Measurements from ENCODE around the gene OXER1. TPM values are rescaled to one million over a fixed set of nuclear protein-coding genes. Genes with fewer than 3 reads are reported as not detected.

Gene OXER1, protein sequence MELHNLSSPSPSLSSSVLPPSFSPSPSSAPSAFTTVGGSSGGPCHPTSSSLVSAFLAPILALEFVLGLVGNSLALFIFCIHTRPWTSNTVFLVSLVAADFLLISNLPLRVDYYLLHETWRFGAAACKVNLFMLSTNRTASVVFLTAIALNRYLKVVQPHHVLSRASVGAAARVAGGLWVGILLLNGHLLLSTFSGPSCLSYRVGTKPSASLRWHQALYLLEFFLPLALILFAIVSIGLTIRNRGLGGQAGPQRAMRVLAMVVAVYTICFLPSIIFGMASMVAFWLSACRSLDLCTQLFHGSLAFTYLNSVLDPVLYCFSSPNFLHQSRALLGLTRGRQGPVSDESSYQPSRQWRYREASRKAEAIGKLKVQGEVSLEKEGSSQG
- 1 to 10 TPM in 2 of 4 donors, under 1 TPM in 1, not detected in 1; 0.84 to 2.5 (median 1.7) TPM for total RNA-seq

DNA sequence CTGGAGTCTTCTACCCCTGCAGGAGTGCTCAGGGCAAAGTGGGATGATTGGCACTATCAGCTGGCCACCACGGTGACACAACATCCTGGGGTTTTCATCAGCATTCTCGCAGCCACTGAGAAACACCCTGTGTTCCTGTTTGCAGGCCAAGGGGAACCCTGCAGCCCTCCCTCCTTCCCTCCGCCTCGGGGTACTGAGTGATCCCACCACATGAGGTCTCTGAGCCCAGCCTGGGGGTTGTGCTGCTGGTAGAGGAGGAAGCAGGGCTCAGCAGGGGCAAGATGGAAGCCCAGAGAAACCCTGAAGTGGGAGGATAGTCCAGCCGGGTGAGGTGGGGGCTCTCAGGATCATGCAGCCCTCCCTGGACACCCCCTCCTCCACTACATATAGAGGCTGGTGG lies at the start of gene OXER1:
Gene OXER1, minus strand, starts transcription at position 40 of the 400 bp plus-strand sequence. CDS start 73 bp downstream, outside the sequence.
- H3K4me3 ChIP-seq (ENCODE audit: low read depth, poor library complexity, severe bottlenecking) = no peak within 1 kb of the TSS
- TF ChIP-seq POLR2A (IDR thresholded peaks at IDR 0.05) = no peak
- TF ChIP-seq, protein P1, sequence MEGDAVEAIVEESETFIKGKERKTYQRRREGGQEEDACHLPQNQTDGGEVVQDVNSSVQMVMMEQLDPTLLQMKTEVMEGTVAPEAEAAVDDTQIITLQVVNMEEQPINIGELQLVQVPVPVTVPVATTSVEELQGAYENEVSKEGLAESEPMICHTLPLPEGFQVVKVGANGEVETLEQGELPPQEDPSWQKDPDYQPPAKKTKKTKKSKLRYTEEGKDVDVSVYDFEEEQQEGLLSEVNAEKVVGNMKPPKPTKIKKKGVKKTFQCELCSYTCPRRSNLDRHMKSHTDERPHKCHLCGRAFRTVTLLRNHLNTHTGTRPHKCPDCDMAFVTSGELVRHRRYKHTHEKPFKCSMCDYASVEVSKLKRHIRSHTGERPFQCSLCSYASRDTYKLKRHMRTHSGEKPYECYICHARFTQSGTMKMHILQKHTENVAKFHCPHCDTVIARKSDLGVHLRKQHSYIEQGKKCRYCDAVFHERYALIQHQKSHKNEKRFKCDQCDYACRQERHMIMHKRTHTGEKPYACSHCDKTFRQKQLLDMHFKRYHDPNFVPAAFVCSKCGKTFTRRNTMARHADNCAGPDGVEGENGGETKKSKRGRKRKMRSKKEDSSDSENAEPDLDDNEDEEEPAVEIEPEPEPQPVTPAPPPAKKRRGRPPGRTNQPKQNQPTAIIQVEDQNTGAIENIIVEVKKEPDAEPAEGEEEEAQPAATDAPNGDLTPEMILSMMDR (IDR thresholded peaks at IDR 0.05) = no peak
- intact Hi-C loops (cut with DNase I; ENCODE audit: low total_unique reads) = no loop called here
- DNase-seq (ENCODE audit: low spot score in 2 of 2) = no peak
- WGBS, 2 donors = 76 to 83% methylated on average over 5 of the region's 5 CpGs

DNA sequence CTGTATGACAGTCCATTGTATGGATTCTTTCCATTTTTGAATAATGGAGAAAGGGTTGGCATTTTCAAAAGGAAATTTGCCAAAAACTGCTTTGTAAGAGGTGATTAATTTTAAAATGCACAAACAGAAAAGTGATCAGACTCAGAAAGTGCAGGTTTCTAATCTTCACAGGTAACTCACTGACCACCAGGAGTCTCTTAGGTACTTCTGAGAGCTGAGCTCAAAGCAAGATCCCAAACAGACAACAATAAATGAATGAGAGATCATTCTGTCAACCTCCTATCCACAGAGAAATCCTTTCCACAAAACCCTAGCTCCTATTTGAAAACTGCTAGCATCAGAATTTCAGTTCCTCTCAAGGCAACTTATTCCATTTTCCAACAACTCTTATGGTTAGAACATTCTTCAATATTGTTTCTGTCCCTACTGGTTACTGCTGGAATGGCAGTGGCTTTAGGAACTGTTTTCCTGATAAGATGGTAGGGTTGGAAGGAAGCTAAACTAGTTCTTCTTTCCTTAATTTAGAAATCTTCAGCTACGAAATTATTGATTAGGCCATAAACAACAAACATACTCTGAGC lies 49.1 kb upstream of the OXER1 start:
- peak in 1 of 2 donors; percentile 43 for DNase-seq (ENCODE audit: low spot score in 2 of 2)
- no peak overlapping the region for H3K4me3 ChIP-seq (ENCODE audit: low read depth, poor library complexity, severe bottlenecking)
- 0 to 28% methylated on average over 1 of the region's 1 CpG for WGBS, 2 donors
- TF ChIP-seq POLR2A (IDR thresholded peaks at IDR 0.05) = no peak
- TF ChIP-seq, protein P1 (IDR thresholded peaks at IDR 0.05) = no peak
- intact Hi-C loops (cut with DNase I; ENCODE audit: low total_unique reads) = no loop called here

DNA sequence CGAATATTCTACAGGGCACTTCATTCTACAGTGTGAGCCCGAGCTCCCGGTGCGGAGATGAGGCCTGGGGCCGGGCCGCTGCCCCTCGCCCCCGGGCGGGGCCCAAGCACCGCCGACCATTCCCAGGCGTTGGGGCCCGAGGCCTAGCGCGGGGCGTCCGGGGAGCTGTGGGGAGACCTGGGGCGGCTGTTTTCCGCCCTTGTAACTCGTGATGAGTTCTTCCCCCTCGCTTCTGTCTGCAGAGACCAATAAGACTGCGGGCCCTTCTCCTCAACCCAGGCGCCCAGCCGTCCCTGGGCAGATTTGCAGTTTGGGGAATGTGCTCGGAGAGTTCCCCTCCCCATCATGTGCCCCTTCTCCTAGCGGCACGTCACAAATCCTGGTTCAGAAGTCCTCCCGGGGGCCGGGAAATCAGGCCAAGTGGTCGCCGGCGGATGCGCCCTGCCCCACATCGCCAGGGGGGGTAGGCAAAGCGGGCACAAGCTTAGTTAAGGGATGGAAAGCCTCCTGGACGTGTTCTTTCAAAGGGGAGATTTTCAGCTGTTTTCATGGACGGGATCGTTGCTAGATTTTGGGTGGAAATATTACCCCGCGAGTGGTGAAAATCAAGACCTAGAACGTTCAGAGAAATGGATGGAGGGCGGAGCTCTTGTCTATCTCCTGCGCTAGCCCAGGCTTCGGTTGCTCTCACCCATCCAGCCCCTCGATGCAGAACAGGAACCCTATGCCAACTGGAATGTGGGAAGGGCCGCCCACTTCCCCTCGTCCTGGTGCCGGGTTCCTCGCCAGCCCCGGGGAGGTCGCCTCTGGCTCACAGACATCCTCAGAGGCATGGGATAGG lies 47.3 kb upstream of the OXER1 start:
- WGBS, 2 donors = 1 to 3% methylated on average over 28 to 40 of the region's 51 CpGs
- H3K4me3 ChIP-seq (ENCODE audit: low read depth, poor library complexity, severe bottlenecking) = peak overlapping the region; percentile 73
- intact Hi-C loops (cut with DNase I; ENCODE audit: low total_unique reads) = no loop called here
- TF ChIP-seq, protein P1 (IDR thresholded peaks at IDR 0.05) = no peak
- TF ChIP-seq POLR2A (IDR thresholded peaks at IDR 0.05) = no peak
- peak; percentile 63 to 94 for DNase-seq (ENCODE audit: low spot score in 2 of 2)

DNA sequence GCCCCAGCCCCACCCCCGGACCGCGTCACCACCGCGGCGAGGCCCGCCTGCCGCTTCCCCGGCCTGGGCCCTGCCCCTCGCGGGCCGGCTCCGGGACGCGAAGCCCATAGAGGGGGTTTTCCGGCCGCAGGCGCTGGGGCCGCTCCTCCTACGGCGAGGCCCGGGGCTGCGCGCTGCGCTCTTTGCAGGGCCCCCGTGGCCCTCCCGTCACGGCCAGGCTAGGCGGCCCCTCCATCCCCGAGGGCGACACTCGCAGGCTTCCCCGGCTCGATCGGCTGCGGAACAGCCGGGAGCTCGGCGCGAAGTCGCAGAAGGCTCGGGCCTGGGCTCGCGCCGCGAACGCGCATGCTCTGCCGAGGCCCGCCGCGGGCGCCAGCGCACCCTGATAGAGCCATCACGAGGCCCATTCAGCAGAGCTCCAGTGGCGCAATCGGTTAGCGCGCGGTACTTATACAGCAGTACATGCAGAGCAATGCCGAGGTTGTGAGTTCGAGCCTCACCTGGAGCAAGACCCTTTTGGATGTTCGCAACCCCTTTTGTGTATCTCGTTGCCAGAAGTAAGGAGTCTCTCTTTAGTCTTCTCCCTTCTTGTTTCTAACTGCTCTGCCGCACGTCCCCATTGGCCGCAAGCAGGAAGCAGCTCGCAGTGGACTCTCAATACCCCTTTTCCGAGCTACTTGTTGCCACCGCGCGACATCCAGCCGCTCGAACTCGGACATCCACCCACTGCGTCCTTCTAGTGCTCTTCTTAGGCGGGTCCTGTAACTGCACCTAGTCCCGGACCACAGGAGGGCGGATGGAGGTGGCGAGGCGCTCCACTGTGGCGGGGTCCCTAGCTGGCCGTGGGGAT lies 46.4 kb upstream of the OXER1 start:
- intact Hi-C loops (cut with DNase I; ENCODE audit: low total_unique reads) = no loop called here
- TF ChIP-seq POLR2A (IDR thresholded peaks at IDR 0.05) = no peak
- TF ChIP-seq, protein P1 (IDR thresholded peaks at IDR 0.05) = peak in 1 of 3 donors; percentile 60
- peak overlapping the region; percentile 73 for H3K4me3 ChIP-seq (ENCODE audit: low read depth, poor library complexity, severe bottlenecking)
- DNase-seq (ENCODE audit: low spot score in 2 of 2) = peak; percentile 96 to 99
- WGBS, 2 donors = 0 to 2% methylated on average over 19 to 77 of the region's 83 CpGs

DNA sequence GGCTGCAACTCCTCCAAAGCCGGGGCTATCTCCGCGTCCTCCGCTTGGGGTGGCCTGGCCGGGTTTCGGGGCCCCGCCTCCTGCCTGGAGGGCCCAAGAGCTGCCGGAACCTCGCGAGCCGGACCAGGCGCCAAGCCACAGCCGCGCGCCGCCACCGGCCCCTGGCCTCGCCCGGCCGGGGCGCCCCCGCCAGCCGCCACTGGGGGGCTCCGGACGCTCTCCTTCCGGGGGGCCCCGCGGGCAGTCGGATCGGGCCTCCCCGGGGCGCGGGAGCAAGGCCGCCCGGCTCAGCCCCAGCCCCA lies 45.8 kb upstream of the OXER1 start:
- WGBS, 2 donors = 0% methylated on average over 7 to 26 of the region's 35 CpGs
- intact Hi-C loops (cut with DNase I; ENCODE audit: low total_unique reads) = no loop called here
- TF ChIP-seq, protein P1 (IDR thresholded peaks at IDR 0.05) = no peak
- peak in 1 of 2 donors; percentile 4 for TF ChIP-seq POLR2A (IDR thresholded peaks at IDR 0.05)
- DNase-seq (ENCODE audit: low spot score in 2 of 2) = peak; percentile 67 to 96
- peak overlapping the region; percentile 36 for H3K4me3 ChIP-seq (ENCODE audit: low read depth, poor library complexity, severe bottlenecking)

All from lower leg skin (tissue), 4 donors.